Heart right ventricle (tissue), 16 donors: ENCODE data around the gene ARHGEF16. TPM values are rescaled to one million over a fixed set of nuclear protein-coding genes. Genes with fewer than 3 reads are reported as not detected.

Experiments
- ATAC-seq, 8 donors: fragments of 200-7000 bp; cut with Tn5 transposase; one replicate each; pipeline ENCODE4 v1.9.1; 2020; ENCODE audit warnings: mild to moderate bottlenecking in 8 of 8, moderate library complexity in 8 of 8, moderate number of reproducible peaks in 1 of 8
- DNase-seq, 2 donors: peaks; one replicate each; pipeline ENCODE4 v3.0.0-alpha.2; 2020
- H3K27ac ChIP-seq, 10 donors: fragments of 200-600 bp; sonication (generic) in 2 of 10; one replicate each; pipeline versions ENCODE4 v1.5.0 to v1.8.0; 2020 to 2022; ENCODE audit warnings: mild to moderate bottlenecking in 3 of 10
- H3K27me3 ChIP-seq, 7 donors: fragments of 200-600 bp; one replicate each; pipeline ENCODE4 v1.8.0; 2021 to 2022; ENCODE audit warnings: mild to moderate bottlenecking in 2 of 7
- H3K36me3 ChIP-seq, 9 donors: fragments of 200-600 bp; sonication (generic) in 1 of 9; one replicate each; pipeline versions ENCODE4 v1.5.0 to v1.8.0; 2020 to 2022; ENCODE audit warnings: mild to moderate bottlenecking in 2 of 9
- H3K4me1 ChIP-seq, 9 donors: fragments of 200-600 bp; sonication (generic) in 1 of 9; one replicate each; pipeline versions ENCODE4 v1.5.0 to v1.8.0; 2020 to 2022; ENCODE audit warnings: mild to moderate bottlenecking in 4 of 9
- H3K4me3 ChIP-seq, 10 donors: fragments of 200-600 bp; sonication (generic) in 2 of 10; one replicate each; pipeline versions ENCODE4 v1.5.0 to v1.8.0; 2020 to 2022; ENCODE audit warnings: mild to moderate bottlenecking in 7 of 10, moderate library complexity in 2 of 10
- H3K9me3 ChIP-seq, 11 donors: fragments of 200-600 bp in 10 of 11; sonication (generic) in 2 of 11; one replicate each; pipeline versions ENCODE4 v1.5.0 to v1.8.0; 2013 to 2022; ENCODE audit warnings: mild to moderate bottlenecking in 2 of 11, control low read depth in 1 of 11, moderate library complexity in 1 of 11
- CTCF ChIP-seq, 9 donors: fragments of 200-600 bp; sonication (generic) in 2 of 9; IDR thresholded peaks; one replicate each; pipeline versions ENCODE4 v1.5.0 to v1.8.0; 2021 to 2022; ENCODE audit warnings: antibody characterized with exemption in 9 of 9, mild to moderate bottlenecking in 5 of 9, moderate library complexity in 1 of 9
- WGBS, 2 donors: extraction: QIAGEN DNeasy Blood & Tissue Kit; methylation state at CpG; one replicate each; pipeline ENCODE4 v1.1.7; 2013; ENCODE audit warnings: inconsistent platforms in 1 of 2; 5-methylcytosine and 5-hydroxymethylcytosine counted together
- intact Hi-C, 10 donors: fragments of 100-400 bp; cut with DNase I; formaldehyde crosslinking; loops; one replicate each; pipeline versions ENCODE4 v1.11.1 to v1.14.2; 2022
- polyA plus RNA-seq, 2 donors: library from polyadenylated mRNA; stranded (reverse); fragments of 200-250 nt; gene quantifications; one replicate each; pipeline ENCODE4 v1.2.3, GENCODE V29; 2013
- total RNA-seq, 10 donors: library from RNA; stranded (reverse); fragmentation: NEBNext Ultra II Directional in 3 of 10; extraction: Animal tissue kit (Norgen Biotek cat#: 25700) in 3 of 10; gene quantifications; one replicate each; pipeline versions ENCODE4 v1.2.1 to v1.2.4, GENCODE V29; 2021 to 2023
- donor health status: Arrhythmogenic right ventricular cardiomyopathy.
- donor health status: ischemic (EF 13 %, LVEDD 7.1; RV severe dilation, severe dysfunction).
- donor health status: healthy with polysubstance abuse.
- donor health status: DM: no; HTN: yes; CAD: no.
- donor health status: DM: no; HTN: no; CAD: no.
- donor health status: ischemic (EF 25% LVEDD 6.9; RV normal size, moderate dysfunction).
- donor health status: ischemic (EF 25% LVEDD 5.7; RV mildly dilated, moderate dysfunction).
- donor health status: healthy.
- donor health status: DM: yes; HTN: yes; CAD: no.
- donor health status: Ischemic cardiomyopathy.
- donor health status: ischemic (EF 35%, LVEDD 5.7; RV mildly dilated, moderate dysfunction).
- donor health status: nonischemic (EF 11% LVEDD 7.7; RV severe dilation, severe dysfunction).
- donor health status: DM: yes; HTN: yes; CAD: no.
- donor health status: PGD.
- donor health status: ischemic (EF 29% LVEDD 5.4; RV normal size, mild dysfunction).
- donor health status: nonischemic (EF 23%, LVEDD 6.1; RV moderate dilation, normal function).

The ARHGEF16 gene
- total and polyA plus RNA-seq, 12 donors, result 0.17 to 1.1 (median 0.40) TPM

- H3K4me3 ChIP-seq, result no peak overlapping the region
- H3K27me3 ChIP-seq, result no peaks in the 10 kb centered on the region
- intact Hi-C loops, result no loop called here
- ATAC-seq (no peak), DNase-seq (no peak)
- no peak for TF ChIP-seq CTCF (IDR thresholded peaks at IDR 0.05)
- no peaks in the 10 kb centered on the region for H3K4me1 ChIP-seq
- H3K36me3 ChIP-seq, result no peaks in the 10 kb centered on the region
- WGBS, 2 donors, result 94 to 98% methylated on average over 31 to 33 of the region's 33 CpGs
- H3K27ac ChIP-seq, result no peak overlapping the region
- H3K9me3 ChIP-seq, result no peaks in the 10 kb centered on the region
These were observed 54.4 kb downstream of the ARHGEF16 start for GRCh38 chr1:3508757-3509415.

DNA sequence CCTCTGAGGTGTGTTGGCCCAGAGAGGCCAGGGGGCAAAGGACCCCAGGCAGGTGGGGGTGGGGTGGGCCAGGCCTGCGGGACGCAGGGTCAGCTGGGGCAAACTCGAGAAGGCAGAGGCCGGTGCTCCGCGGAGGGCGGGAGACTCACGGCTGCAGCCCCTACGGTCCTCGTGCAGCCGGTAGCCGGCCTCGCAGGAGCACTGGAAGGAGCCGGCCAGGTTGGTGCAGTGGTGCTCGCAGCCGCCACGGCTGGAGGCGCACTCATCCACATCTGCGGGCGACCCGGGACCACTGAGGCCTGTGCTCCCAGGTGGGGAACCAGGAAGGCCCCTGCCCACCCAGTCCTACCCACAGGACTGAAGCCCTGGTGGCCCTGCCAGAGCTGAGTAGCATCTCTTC, 55.3 kb downstream of the ARHGEF16 start:
- ATAC-seq (no peak), DNase-seq (no peak)
- H3K9me3 ChIP-seq, result no peaks in the 10 kb centered on the region
- no peaks in the 10 kb centered on the region for H3K36me3 ChIP-seq
- intact Hi-C loops, result no loop called here
- TF ChIP-seq CTCF (IDR thresholded peaks at IDR 0.05), result no peak
- no peak overlapping the region for H3K4me3 ChIP-seq
- WGBS, 2 donors, result 94 to 95% methylated on average over 21 of the region's 21 CpGs
- no peak overlapping the region for H3K27ac ChIP-seq
- H3K27me3 ChIP-seq, result no peaks in the 10 kb centered on the region
- no peaks in the 10 kb centered on the region for H3K4me1 ChIP-seq

DNA sequence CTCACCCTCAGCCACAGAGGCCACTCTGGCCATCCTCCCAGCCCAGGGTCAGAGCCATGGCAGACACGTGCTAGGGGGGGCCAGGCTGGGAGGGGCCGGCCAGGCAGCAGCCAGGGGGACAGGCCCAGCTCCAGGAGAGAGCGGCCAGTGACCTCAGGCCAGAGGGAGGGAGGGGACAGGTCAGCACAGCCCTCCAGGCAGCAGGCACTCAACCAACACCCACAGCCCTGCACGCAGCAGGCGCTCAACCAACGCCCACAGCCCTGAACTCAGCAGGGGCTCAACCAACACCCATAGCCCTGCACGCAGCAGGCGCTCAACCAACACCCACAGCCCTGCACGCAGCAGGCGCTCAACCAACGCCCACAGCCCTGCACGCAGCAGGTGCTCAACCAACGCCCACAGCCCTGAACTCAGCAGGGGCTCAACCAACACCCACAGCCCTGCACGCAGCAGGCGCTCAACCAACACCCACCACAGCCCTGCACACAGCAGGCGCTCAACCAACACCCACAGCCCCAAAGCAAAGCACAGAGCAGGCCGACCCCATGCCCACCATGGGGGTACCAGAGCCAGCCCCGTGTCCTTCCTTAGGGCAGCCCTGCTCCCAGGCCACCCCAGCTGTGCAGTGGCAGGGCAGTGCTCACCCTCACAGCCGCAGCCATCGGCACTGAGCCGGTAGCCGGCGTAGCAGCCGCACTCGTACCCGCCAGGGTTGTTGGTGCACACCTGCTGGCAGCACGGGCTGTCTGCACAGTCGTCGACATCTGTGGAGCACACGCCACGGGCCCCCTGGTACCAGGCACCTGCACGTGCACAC, 55.9 kb downstream of the ARHGEF16 start:
- ATAC-seq (no peak), DNase-seq (no peak)
- H3K9me3 ChIP-seq, result no peaks in the 10 kb centered on the region
- H3K27ac ChIP-seq, result no peak overlapping the region
- no peaks in the 10 kb centered on the region for H3K36me3 ChIP-seq
- WGBS, 2 donors, result 89 to 92% methylated on average over 30 to 32 of the region's 32 CpGs
- no peaks in the 10 kb centered on the region for H3K4me1 ChIP-seq
- no peak overlapping the region for H3K4me3 ChIP-seq
- H3K27me3 ChIP-seq, result no peaks in the 10 kb centered on the region
- no peak for TF ChIP-seq CTCF (IDR thresholded peaks at IDR 0.05)
- intact Hi-C loops, result no loop called here

- TF ChIP-seq CTCF (IDR thresholded peaks at IDR 0.05), result no peak
- intact Hi-C loops, result no loop called here
- ATAC-seq, result no peak
These were observed 56.4 kb downstream of the ARHGEF16 start for GRCh38 chr1:3510956-3511250.

More at GRCh38 chr1:3510956-3511250, 56.4 kb downstream of the ARHGEF16 start:
- H3K4me1 ChIP-seq, result no peaks in the 10 kb centered on the region
- 94 to 96% methylated on average over 12 of the region's 12 CpGs for WGBS, 2 donors
- no peaks in the 10 kb centered on the region for H3K27me3 ChIP-seq
- H3K9me3 ChIP-seq, result no peaks in the 10 kb centered on the region
- no peak overlapping the region for H3K4me3 ChIP-seq
- no peaks in the 10 kb centered on the region for H3K36me3 ChIP-seq
- no peak overlapping the region for H3K27ac ChIP-seq
- no peak for DNase-seq
